ENCODE data around the gene HLCS.

GRCh38 chr21:36918291-36918690 is 48.2 kb downstream of the HLCS start:
- no peak for TF ChIP-seq EZH2 (IDR thresholded peaks at IDR 0.05; ENCODE audit: low read length, missing control alignments)
- TF ChIP-seq, protein P1, sequence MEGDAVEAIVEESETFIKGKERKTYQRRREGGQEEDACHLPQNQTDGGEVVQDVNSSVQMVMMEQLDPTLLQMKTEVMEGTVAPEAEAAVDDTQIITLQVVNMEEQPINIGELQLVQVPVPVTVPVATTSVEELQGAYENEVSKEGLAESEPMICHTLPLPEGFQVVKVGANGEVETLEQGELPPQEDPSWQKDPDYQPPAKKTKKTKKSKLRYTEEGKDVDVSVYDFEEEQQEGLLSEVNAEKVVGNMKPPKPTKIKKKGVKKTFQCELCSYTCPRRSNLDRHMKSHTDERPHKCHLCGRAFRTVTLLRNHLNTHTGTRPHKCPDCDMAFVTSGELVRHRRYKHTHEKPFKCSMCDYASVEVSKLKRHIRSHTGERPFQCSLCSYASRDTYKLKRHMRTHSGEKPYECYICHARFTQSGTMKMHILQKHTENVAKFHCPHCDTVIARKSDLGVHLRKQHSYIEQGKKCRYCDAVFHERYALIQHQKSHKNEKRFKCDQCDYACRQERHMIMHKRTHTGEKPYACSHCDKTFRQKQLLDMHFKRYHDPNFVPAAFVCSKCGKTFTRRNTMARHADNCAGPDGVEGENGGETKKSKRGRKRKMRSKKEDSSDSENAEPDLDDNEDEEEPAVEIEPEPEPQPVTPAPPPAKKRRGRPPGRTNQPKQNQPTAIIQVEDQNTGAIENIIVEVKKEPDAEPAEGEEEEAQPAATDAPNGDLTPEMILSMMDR (conservative IDR thresholded peaks at IDR 0.05 in 1 of 2, IDR thresholded peaks at IDR 0.05 in 1 of 2; ENCODE audit: low read depth in 1 of 2, low read length in 2 of 2) = no peak
